ENCODE results near the gene GALNT13.

DNA sequence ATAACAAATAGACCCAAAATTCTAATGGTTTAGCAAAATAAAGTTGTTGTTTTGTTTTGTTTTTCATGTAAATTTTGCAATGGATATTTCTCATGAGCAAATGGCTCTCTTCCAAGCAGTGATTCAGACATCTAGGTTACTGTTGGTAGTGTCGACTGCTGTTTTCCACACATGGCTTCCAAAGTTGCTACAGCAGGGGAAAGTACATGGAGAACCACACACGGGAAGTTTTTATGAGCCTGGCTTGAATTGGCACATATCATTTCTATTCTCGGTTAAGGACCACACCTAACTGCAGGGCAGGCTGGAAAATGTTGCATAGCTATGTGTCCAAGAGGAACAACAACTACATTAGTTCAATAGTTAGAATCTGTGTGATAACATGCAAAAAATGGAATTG is 262.1 kb downstream of the GALNT13 start:
- TF ChIP-seq, protein P1, sequence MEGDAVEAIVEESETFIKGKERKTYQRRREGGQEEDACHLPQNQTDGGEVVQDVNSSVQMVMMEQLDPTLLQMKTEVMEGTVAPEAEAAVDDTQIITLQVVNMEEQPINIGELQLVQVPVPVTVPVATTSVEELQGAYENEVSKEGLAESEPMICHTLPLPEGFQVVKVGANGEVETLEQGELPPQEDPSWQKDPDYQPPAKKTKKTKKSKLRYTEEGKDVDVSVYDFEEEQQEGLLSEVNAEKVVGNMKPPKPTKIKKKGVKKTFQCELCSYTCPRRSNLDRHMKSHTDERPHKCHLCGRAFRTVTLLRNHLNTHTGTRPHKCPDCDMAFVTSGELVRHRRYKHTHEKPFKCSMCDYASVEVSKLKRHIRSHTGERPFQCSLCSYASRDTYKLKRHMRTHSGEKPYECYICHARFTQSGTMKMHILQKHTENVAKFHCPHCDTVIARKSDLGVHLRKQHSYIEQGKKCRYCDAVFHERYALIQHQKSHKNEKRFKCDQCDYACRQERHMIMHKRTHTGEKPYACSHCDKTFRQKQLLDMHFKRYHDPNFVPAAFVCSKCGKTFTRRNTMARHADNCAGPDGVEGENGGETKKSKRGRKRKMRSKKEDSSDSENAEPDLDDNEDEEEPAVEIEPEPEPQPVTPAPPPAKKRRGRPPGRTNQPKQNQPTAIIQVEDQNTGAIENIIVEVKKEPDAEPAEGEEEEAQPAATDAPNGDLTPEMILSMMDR (conservative IDR thresholded peaks at IDR 0.05 in 1 of 2, IDR thresholded peaks at IDR 0.05 in 1 of 2; ENCODE audit: low read depth in 1 of 2, low read length in 2 of 2) = no peak
- TF ChIP-seq EZH2 (IDR thresholded peaks at IDR 0.05; ENCODE audit: low read length, missing control alignments) = no peak

Data from fibroblast of lung (primary cell).